HepG2 (cell line): ENCODE results near the gene IFT43. TPM values are rescaled to one million over a fixed set of nuclear protein-coding genes. Genes with fewer than 3 reads are reported as not detected.

ENCODE experiments used
- ETV5 ChIP-seq: IDR thresholded peaks from 2 replicates; pipeline ENCODE4 v1.6.1; 2018; ENCODE audit warnings: missing biosample characterization, missing genetic modification reagents, inconsistent platforms, borderline replicate concordance
- IRF2 ChIP-seq: IDR thresholded peaks from 2 replicates; pipeline ENCODE4 v1.6.1; 2018; ENCODE audit warnings: missing genetic modification reagents, missing compliant biosample characterization
- ONECUT2 ChIP-seq: sonication (generic); formaldehyde crosslinking; IDR thresholded peaks from 2 replicates; pipeline ENCODE4 v1.4.0; 2020; ENCODE audit warnings: missing genetic modification reagents
- SP4 ChIP-seq: sonication (generic); formaldehyde crosslinking; IDR thresholded peaks from 2 replicates; pipeline ENCODE4 v1.8.1; 2023; ENCODE audit warnings: mild to moderate bottlenecking, missing genetic modification reagents
- ZFY ChIP-seq: sonication (generic); formaldehyde crosslinking; IDR thresholded peaks from 2 replicates; pipeline ENCODE4 v1.4.0; 2020; ENCODE audit warnings: missing genetic modification reagents
- polyA plus RNA-seq, 8 experiments: library from polyadenylated mRNA; depleted of rRNA in 3 of 8; stranded (reverse) in 7 of 8; unstranded in 1 of 8; fragments of >200 nt; fragmentation: Illumina TruSeq in 4 of 8; extraction: Trizol in 4 of 8; gene quantifications; 2 replicates each; pipeline versions ENCODE4 v1.2.1 to v1.2.3, GENCODE V29; 2011 to 2016; ENCODE audit warnings: low read depth in 4 of 8, missing spikeins in 1 of 8, mixed read lengths in 1 of 8; ENCODE audit not compliant: insufficient read depth in 1 of 8
- total RNA-seq, 5 experiments: library from RNA; depleted of rRNA; stranded (reverse); fragments of >200 nt; fragmentation: Illumina TruSeq; extraction: Trizol; gene quantifications; 2 replicates each; pipeline ENCODE4 v1.2.3, GENCODE V29; 2016; ENCODE audit warnings: low read depth in 1 of 5
- TF ChIP-seq, protein P1 (sequence below): sonication (generic); formaldehyde crosslinking; IDR thresholded peaks from 2 replicates; pipeline ENCODE4 v1.4.0; 2020; ENCODE audit warnings: missing genetic modification reagents, borderline replicate concordance
- TF ChIP-seq, protein P2 (sequence below), 2 experiments: sonication (generic) in 1 of 2; formaldehyde crosslinking in 1 of 2; IDR thresholded peaks; 2 replicates each; pipeline versions ENCODE4 v1.4.0 to v1.6.1; 2016 to 2020; ENCODE audit warnings: borderline replicate concordance in 1 of 2, low read depth in 1 of 2, mild to moderate bottlenecking in 1 of 2, missing genetic modification reagents in 1 of 2
- TF ChIP-seq, protein P3 (sequence below): sonication (generic); formaldehyde crosslinking; IDR thresholded peaks from 2 replicates; pipeline ENCODE4 v1.8.1; 2023; ENCODE audit warnings: missing genetic modification reagents, inconsistent platforms, borderline replicate concordance
- TF ChIP-seq, protein P4 (sequence below): sonication (generic); formaldehyde crosslinking; conservative IDR thresholded peaks from 2 replicates; pipeline ENCODE4 v1.4.0; 2020; ENCODE audit warnings: missing genetic modification reagents
- TF ChIP-seq, protein P5 (sequence below): sonication (generic); formaldehyde crosslinking; IDR thresholded peaks from 2 replicates; pipeline ENCODE4 v1.9.0; 2021; ENCODE audit warnings: missing genetic modification reagents, borderline replicate concordance

IFT43 gene
- total and polyA plus RNA-seq, 2 of the 13 experiments (the other 11 are each of a cell fraction or from before 2014, with no cell fraction given): 0.15 to 0.55 TPM

DNA sequence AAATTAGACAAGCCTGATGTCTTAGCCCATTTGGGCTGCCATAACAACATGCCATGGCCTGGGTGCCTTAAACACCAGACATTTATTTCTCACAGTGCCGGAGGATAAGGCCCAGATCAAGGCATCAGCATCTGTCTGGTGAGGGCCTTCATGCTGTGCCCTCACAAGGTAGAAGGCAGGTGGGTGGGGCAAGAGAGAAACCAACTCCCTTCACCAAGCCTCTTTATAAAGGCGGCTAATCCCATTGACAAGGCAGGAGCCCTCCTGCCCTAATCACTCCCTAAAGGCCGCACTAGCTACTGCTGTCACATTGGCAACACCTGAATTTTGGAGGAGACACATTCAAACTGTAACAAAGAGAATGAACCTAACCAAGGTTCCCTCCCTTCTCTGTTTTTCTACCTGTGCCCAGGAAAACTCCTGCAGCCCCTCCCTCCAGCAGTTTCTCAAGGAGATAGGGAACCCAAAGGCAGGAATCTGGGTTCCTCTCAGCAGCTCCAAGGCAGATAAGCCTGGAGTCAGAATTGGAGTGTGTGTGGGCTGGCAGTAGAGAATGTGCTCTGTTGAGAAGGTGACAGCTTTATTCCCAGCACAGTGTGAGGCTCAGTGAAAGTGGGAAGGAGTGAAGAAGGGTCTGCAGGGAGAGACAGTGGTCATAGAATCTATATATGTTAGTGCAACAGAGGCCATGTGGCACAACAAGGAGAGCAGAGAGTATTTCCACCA lies 144.5 kb downstream of the IFT43 start (continued):
- TF ChIP-seq, protein P1, sequence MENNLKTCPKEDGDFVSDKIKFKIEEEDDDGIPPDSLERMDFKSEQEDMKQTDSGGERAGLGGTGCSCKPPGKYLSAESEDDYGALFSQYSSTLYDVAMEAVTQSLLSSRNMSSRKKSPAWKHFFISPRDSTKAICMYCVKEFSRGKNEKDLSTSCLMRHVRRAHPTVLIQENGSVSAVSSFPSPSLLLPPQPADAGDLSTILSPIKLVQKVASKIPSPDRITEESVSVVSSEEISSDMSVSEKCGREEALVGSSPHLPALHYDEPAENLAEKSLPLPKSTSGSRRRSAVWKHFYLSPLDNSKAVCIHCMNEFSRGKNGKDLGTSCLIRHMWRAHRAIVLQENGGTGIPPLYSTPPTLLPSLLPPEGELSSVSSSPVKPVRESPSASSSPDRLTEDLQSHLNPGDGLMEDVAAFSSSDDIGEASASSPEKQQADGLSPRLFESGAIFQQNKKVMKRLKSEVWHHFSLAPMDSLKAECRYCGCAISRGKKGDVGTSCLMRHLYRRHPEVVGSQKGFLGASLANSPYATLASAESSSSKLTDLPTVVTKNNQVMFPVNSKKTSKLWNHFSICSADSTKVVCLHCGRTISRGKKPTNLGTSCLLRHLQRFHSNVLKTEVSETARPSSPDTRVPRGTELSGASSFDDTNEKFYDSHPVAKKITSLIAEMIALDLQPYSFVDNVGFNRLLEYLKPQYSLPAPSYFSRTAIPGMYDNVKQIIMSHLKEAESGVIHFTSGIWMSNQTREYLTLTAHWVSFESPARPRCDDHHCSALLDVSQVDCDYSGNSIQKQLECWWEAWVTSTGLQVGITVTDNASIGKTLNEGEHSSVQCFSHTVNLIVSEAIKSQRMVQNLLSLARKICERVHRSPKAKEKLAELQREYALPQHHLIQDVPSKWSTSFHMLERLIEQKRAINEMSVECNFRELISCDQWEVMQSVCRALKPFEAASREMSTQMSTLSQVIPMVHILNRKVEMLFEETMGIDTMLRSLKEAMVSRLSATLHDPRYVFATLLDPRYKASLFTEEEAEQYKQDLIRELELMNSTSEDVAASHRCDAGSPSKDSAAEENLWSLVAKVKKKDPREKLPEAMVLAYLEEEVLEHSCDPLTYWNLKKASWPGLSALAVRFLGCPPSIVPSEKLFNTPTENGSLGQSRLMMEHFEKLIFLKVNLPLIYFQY: no peak
- TF ChIP-seq, protein P2, sequence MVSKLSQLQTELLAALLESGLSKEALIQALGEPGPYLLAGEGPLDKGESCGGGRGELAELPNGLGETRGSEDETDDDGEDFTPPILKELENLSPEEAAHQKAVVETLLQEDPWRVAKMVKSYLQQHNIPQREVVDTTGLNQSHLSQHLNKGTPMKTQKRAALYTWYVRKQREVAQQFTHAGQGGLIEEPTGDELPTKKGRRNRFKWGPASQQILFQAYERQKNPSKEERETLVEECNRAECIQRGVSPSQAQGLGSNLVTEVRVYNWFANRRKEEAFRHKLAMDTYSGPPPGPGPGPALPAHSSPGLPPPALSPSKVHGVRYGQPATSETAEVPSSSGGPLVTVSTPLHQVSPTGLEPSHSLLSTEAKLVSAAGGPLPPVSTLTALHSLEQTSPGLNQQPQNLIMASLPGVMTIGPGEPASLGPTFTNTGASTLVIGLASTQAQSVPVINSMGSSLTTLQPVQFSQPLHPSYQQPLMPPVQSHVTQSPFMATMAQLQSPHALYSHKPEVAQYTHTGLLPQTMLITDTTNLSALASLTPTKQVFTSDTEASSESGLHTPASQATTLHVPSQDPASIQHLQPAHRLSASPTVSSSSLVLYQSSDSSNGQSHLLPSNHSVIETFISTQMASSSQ (IDR thresholded peaks at IDR 0.05; ENCODE audit: low read depth): no peak
- TF ChIP-seq, protein P2 (CRISPR knock-in tag; IDR thresholded peaks at IDR 0.05; ENCODE audit: borderline replicate concordance): no peak
- no peak for TF ChIP-seq ETV5
- TF ChIP-seq, protein P3, sequence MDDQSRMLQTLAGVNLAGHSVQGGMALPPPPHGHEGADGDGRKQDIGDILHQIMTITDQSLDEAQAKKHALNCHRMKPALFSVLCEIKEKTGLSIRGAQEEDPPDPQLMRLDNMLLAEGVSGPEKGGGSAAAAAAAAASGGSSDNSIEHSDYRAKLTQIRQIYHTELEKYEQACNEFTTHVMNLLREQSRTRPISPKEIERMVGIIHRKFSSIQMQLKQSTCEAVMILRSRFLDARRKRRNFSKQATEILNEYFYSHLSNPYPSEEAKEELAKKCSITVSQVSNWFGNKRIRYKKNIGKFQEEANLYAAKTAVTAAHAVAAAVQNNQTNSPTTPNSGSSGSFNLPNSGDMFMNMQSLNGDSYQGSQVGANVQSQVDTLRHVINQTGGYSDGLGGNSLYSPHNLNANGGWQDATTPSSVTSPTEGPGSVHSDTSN: no peak
- TF ChIP-seq, protein P4, sequence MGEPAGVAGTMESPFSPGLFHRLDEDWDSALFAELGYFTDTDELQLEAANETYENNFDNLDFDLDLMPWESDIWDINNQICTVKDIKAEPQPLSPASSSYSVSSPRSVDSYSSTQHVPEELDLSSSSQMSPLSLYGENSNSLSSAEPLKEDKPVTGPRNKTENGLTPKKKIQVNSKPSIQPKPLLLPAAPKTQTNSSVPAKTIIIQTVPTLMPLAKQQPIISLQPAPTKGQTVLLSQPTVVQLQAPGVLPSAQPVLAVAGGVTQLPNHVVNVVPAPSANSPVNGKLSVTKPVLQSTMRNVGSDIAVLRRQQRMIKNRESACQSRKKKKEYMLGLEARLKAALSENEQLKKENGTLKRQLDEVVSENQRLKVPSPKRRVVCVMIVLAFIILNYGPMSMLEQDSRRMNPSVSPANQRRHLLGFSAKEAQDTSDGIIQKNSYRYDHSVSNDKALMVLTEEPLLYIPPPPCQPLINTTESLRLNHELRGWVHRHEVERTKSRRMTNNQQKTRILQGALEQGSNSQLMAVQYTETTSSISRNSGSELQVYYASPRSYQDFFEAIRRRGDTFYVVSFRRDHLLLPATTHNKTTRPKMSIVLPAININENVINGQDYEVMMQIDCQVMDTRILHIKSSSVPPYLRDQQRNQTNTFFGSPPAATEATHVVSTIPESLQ (CRISPR knock-in tag): no peak
- TF ChIP-seq ZFY (CRISPR knock-in tag): no peak
- TF ChIP-seq ONECUT2 (CRISPR knock-in tag): no peak
- no peak for TF ChIP-seq IRF2 (CRISPR knock-in tag)
- TF ChIP-seq, protein P5, sequence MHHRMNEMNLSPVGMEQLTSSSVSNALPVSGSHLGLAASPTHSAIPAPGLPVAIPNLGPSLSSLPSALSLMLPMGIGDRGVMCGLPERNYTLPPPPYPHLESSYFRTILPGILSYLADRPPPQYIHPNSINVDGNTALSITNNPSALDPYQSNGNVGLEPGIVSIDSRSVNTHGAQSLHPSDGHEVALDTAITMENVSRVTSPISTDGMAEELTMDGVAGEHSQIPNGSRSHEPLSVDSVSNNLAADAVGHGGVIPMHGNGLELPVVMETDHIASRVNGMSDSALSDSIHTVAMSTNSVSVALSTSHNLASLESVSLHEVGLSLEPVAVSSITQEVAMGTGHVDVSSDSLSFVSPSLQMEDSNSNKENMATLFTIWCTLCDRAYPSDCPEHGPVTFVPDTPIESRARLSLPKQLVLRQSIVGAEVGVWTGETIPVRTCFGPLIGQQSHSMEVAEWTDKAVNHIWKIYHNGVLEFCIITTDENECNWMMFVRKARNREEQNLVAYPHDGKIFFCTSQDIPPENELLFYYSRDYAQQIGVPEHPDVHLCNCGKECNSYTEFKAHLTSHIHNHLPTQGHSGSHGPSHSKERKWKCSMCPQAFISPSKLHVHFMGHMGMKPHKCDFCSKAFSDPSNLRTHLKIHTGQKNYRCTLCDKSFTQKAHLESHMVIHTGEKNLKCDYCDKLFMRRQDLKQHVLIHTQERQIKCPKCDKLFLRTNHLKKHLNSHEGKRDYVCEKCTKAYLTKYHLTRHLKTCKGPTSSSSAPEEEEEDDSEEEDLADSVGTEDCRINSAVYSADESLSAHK: no peak
- no peak for TF ChIP-seq SP4 (CRISPR knock-in tag)
